K562 (cell line): Measurements from ENCODE around the gene ACSS1. TPM values are rescaled to one million over a fixed set of nuclear protein-coding genes. Genes with fewer than 3 reads are reported as not detected.

ENCODE experiments used
- CBX2 ChIP-seq: fragments of 200-600 bp; sonication (generic); IDR thresholded peaks from one replicate; pipeline ENCODE4 v1.6.1; 2012; ENCODE audit warnings: mild to moderate bottlenecking, low read length, inconsistent platforms; ENCODE audit not compliant: insufficient read depth, poor library complexity, severe bottlenecking
- CREBBP ChIP-seq: IDR thresholded peaks from one replicate; pipeline ENCODE4 v1.6.1; 2012; ENCODE audit warnings: low read depth, mild to moderate bottlenecking, control low read depth, inconsistent platforms, low read length
- CTBP1 ChIP-seq: fragments of 450-650 bp; IDR thresholded peaks from 2 replicates; pipeline ENCODE4 v1.6.1; 2016; ENCODE audit warnings: borderline replicate concordance
- JUNB ChIP-seq: fragments of 450-650 bp; formaldehyde crosslinking; conservative IDR thresholded peaks from 2 replicates; pipeline ENCODE4 v1.4.0; 2020; ENCODE audit warnings: mild to moderate bottlenecking
- NCOA1 ChIP-seq: fragments of 450-650 bp; IDR thresholded peaks from 2 replicates; pipeline ENCODE4 v1.6.1; 2016; ENCODE audit warnings: low read depth
- NFIX ChIP-seq: fragments of 250-450 bp; sonication (Bioruptor Pico); IDR thresholded peaks from 2 replicates; pipeline ENCODE4 v1.4.0; 2020; ENCODE audit warnings: low read depth, mild to moderate bottlenecking, moderate library complexity
- SAP30 ChIP-seq: fragments of 200-600 bp; sonication (generic); IDR thresholded peaks from 2 replicates; pipeline ENCODE4 v1.6.1; 2012; ENCODE audit warnings: borderline replicate concordance, low read depth, mild to moderate bottlenecking, moderate library complexity, low read length, control low read depth, inconsistent platforms; ENCODE audit not compliant: insufficient read depth, poor library complexity, severe bottlenecking
- SIN3A ChIP-seq, 2 experiments: fragments of 150-350 bp in 1 of 2; IDR thresholded peaks; 2 replicates each; pipeline ENCODE4 v1.6.1; 2011 to 2016; ENCODE audit warnings: borderline replicate concordance in 2 of 2, low read depth in 2 of 2, low read length in 2 of 2, mild to moderate bottlenecking in 2 of 2, moderate library complexity in 2 of 2; ENCODE audit not compliant: control insufficient read depth in 1 of 2
- SP1 ChIP-seq: sonication (generic); formaldehyde crosslinking; IDR thresholded peaks from 2 replicates; pipeline ENCODE4 v1.8.1; 2022; ENCODE audit warnings: mild to moderate bottlenecking, missing genetic modification reagents
- ZBTB17 ChIP-seq: fragments of 450-650 bp; formaldehyde crosslinking; IDR thresholded peaks from 2 replicates; pipeline ENCODE4 v1.4.0; 2020; ENCODE audit warnings: mild to moderate bottlenecking
- ZNF444 ChIP-seq: fragments of 250-450 bp; sonication (Bioruptor Pico); IDR thresholded peaks from 2 replicates; pipeline ENCODE4 v1.4.0; 2020; ENCODE audit warnings: mild to moderate bottlenecking, moderate library complexity
- ZNF445 ChIP-seq: fragments of 250-450 bp; sonication (Bioruptor Pico); IDR thresholded peaks from 2 replicates; pipeline ENCODE4 v1.4.0; 2020; ENCODE audit warnings: low read depth, mild to moderate bottlenecking, moderate library complexity
- ZNF507 ChIP-seq: conservative IDR thresholded peaks from 2 replicates; pipeline ENCODE4 v1.6.1; 2017; ENCODE audit warnings: missing genetic modification characterization, missing compliant biosample characterization
- polyA plus RNA-seq, 8 experiments: library from polyadenylated mRNA; depleted of rRNA in 4 of 8; stranded (reverse) in 5 of 8; unstranded in 3 of 8; fragments of >200 nt; fragmentation: Nextera tagmentation in 2 of 8; fragmentation: Illumina TruSeq in 1 of 8; extraction: Ambion mirVana in 2 of 8; extraction: Trizol in 1 of 8; gene quantifications; 2 replicates each; pipeline versions ENCODE4 v1.2.1 to v1.2.3, GENCODE V29; 2011 to 2014; ENCODE audit warnings: inconsistent platforms in 1 of 8, missing spikeins in 1 of 8
- total RNA-seq, 7 experiments: library from RNA; depleted of rRNA in 6 of 7; stranded (reverse); fragments of >200 nt in 6 of 7; fragmentation: Illumina TruSeq in 2 of 7; extraction: Trizol in 2 of 7; gene quantifications; 2 replicates each; pipeline versions ENCODE4 v1.2.1 to v1.2.3, GENCODE V29; 2011 to 2021; ENCODE audit warnings: low replicate concordance in 1 of 7
- TF ChIP-seq, protein P1 (sequence below), 2 experiments: fragments of 450-650 bp; formaldehyde crosslinking in 1 of 2; IDR thresholded peaks; 2 replicates each; pipeline versions ENCODE4 v1.4.0 to v1.6.1; 2014 to 2020; ENCODE audit warnings: mild to moderate bottlenecking in 2 of 2, borderline replicate concordance in 1 of 2, low read depth in 1 of 2
- TF ChIP-seq, protein P2 (sequence below): fragments of 250-450 bp; sonication (Bioruptor Pico); IDR thresholded peaks from 2 replicates; pipeline ENCODE4 v1.4.0; 2020; ENCODE audit warnings: mild to moderate bottlenecking, moderate library complexity

The ACSS1 gene
- total and polyA plus RNA-seq, 9 of the 15 experiments (the other 6 are each of a cell fraction or from before 2014, with no cell fraction given) = 0.07 to 2.1 (median 0.27) TPM; not detected in 3

DNA sequence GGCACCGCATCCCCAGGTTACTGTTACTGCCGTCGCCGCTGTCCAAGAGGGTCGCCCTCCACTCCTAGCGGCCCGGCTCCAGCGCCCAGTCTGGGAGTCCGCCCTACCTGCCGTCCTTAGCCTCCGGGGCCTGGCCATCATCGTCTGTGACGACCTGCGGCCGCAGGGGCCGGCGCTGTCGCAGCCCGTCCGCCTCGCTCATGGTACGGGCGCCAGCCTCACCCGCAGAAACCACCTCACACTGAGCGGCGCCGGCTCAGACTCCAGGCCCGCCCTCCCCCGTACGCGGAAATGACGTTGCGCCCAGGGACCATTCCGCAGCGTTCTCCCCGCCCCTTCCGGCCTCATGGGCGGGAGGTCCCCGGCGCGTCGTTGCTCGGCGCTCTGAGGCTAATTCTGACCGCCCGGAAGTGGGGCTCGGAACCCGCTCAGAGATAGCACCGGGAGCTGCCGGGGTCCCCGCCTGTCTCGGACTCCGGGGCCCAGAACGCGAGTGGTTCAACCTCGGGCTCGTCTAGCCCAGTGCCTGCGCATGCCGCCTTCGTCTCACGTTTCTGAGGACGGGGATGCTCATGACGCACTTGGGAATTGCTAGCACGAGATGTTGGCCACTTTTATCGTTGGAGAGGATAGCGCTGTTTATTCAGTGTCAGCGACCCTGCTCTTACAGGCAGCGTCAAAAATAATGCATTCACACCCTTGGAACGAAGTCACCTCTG lies 65.3 kb downstream of the ACSS1 start, which contains the start of gene APMAP (continued):
- no peak for TF ChIP-seq JUNB (CRISPR knock-in tag)
- TF ChIP-seq, protein P1, sequence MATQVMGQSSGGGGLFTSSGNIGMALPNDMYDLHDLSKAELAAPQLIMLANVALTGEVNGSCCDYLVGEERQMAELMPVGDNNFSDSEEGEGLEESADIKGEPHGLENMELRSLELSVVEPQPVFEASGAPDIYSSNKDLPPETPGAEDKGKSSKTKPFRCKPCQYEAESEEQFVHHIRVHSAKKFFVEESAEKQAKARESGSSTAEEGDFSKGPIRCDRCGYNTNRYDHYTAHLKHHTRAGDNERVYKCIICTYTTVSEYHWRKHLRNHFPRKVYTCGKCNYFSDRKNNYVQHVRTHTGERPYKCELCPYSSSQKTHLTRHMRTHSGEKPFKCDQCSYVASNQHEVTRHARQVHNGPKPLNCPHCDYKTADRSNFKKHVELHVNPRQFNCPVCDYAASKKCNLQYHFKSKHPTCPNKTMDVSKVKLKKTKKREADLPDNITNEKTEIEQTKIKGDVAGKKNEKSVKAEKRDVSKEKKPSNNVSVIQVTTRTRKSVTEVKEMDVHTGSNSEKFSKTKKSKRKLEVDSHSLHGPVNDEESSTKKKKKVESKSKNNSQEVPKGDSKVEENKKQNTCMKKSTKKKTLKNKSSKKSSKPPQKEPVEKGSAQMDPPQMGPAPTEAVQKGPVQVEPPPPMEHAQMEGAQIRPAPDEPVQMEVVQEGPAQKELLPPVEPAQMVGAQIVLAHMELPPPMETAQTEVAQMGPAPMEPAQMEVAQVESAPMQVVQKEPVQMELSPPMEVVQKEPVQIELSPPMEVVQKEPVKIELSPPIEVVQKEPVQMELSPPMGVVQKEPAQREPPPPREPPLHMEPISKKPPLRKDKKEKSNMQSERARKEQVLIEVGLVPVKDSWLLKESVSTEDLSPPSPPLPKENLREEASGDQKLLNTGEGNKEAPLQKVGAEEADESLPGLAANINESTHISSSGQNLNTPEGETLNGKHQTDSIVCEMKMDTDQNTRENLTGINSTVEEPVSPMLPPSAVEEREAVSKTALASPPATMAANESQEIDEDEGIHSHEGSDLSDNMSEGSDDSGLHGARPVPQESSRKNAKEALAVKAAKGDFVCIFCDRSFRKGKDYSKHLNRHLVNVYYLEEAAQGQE (IDR thresholded peaks at IDR 0.05; ENCODE audit: borderline replicate concordance) = peak; percentile 44
- TF ChIP-seq, protein P1 (CRISPR knock-in tag; IDR thresholded peaks at IDR 0.05; ENCODE audit: low read depth) = 0 out of 2 replicates have a peak, but pooled peaks have one; percentile 15
- TF ChIP-seq ZNF444 (CRISPR knock-in tag) = no peak
- no peak for TF ChIP-seq NFIX (CRISPR knock-in tag)
- no peak for TF ChIP-seq ZNF445 (CRISPR knock-in tag)
- no peak for TF ChIP-seq ZNF507 (tag)
- peak; percentile 53; the same call in 1 of the 2 replicates for TF ChIP-seq CTBP1
- TF ChIP-seq, protein P2, sequence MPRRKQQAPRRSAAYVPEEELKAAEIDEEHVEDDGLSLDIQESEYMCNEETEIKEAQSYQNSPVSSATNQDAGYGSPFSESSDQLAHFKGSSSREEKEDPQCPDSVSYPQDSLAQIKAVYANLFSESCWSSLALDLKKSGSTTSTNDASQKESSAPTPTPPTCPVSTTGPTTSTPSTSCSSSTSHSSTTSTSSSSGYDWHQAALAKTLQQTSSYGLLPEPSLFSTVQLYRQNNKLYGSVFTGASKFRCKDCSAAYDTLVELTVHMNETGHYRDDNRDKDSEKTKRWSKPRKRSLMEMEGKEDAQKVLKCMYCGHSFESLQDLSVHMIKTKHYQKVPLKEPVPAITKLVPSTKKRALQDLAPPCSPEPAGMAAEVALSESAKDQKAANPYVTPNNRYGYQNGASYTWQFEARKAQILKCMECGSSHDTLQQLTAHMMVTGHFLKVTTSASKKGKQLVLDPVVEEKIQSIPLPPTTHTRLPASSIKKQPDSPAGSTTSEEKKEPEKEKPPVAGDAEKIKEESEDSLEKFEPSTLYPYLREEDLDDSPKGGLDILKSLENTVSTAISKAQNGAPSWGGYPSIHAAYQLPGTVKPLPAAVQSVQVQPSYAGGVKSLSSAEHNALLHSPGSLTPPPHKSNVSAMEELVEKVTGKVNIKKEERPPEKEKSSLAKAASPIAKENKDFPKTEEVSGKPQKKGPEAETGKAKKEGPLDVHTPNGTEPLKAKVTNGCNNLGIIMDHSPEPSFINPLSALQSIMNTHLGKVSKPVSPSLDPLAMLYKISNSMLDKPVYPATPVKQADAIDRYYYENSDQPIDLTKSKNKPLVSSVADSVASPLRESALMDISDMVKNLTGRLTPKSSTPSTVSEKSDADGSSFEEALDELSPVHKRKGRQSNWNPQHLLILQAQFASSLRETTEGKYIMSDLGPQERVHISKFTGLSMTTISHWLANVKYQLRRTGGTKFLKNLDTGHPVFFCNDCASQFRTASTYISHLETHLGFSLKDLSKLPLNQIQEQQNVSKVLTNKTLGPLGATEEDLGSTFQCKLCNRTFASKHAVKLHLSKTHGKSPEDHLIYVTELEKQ (CRISPR knock-in tag) = no peak
- peak; percentile 83 for TF ChIP-seq ZBTB17
- TF ChIP-seq SIN3A (IDR thresholded peaks at IDR 0.05; ENCODE audit: borderline replicate concordance in 2 of 2, control insufficient read depth in 1 of 2, low read depth in 2 of 2, low read length in 2 of 2) = peak; percentile 37 to 39; a peak in 2 of 4 replicates
- TF ChIP-seq SP1 (CRISPR knock-in tag) = peak; percentile 66; the same call in 1 of the 2 replicates
- no peak for TF ChIP-seq CBX2
- 0 out of 2 replicates have a peak, but pooled peaks have one; percentile 39 for TF ChIP-seq NCOA1
- no peak for TF ChIP-seq CREBBP
- no peak for TF ChIP-seq SAP30
